CD1c-positive myeloid dendritic cell (primary cell): ENCODE data around the gene RXYLT1.
"Not testable (repeated sequence)": the region's sequence is repeated elsewhere in the genome, so short reads cannot be mapped to it uniquely, and the experiment has no call there.

Experiments used
- DNase-seq: peaks from one replicate; pipeline ENCODE4 v3.0.0-alpha.2; 2016; ENCODE audit errors: extremely low spot score

RXYLT1 gene

DNA sequence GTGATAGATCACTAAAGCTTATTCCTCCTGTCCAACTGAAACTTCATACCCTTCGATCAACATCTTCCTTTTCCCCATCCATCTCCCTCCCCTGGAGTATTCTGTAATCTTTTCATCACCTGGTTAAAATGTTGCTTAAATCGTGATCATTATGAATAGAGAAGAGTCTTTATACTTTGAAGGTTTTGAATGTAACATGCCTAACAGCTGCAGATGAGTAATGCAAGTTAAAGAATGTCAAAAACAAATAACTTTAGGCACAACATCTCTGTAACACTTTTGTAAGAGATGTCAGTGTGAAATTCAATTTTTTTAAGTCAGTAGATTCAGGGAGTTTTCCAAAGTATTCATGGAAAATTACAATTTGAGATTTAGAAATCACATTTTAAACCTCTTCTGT lies 25.0 kb downstream of the RXYLT1 start:
- DNase-seq = no peak

DNA sequence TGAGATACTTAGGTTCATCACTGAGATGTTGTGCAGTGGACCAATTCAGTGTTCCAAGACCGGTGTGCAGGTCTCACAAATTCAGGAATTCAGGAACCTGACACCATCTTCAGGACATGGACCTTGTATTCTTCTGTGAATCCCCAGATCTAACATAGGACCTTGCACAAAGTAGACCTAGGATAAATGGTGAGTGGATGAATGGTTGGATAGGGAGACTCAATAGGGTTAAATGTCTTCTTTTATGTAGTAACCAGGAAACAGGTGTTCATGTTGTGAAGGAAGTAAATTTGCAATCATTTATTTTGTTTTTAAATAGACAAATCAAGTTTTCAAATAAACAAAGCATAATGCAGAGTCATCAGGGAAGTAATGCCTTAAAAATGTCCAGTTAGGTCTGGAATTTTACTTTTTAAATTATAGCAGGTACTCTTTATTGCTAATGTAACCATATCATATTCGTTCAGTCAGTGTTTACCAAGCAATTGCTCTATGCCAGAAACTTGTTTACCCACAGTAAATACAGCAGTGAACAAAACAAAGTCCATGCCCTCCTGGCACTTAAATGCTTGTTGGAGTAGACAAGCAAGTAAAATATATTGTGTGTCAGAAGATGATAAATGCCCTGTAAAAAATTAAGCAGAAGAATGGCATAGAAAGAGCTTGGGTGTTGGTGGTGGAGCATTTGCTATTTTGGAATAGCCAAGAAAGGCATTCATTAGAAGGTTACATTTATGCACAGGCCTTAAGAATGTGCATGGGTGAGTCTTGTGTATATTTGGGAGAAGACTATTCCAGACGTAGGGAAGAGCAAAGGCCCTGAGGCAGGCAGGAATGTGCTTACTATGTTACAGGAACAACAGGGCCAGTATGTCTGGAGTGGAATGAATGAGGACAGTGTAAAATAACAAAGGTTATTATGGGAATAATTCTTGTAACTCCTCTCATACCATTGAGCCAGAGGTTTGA lies 26.3 kb downstream of the RXYLT1 start:
- DNase-seq = no peak

DNA sequence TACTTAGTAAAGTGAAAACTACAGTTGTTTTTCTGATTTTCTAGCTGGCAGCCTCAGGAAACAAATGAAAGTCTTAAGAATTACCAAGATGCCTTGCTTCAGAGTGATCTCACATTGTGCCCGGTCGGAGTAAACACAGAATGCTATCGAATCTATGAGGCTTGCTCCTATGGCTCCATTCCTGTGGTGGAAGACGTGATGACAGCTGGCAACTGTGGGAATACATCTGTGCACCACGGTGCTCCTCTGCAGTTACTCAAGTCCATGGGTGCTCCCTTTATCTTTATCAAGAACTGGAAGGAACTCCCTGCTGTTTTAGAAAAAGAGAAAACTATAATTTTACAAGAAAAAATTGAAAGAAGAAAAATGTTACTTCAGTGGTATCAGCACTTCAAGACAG lies 28.9 kb downstream of the RXYLT1 start:
- DNase-seq = no peak

DNA sequence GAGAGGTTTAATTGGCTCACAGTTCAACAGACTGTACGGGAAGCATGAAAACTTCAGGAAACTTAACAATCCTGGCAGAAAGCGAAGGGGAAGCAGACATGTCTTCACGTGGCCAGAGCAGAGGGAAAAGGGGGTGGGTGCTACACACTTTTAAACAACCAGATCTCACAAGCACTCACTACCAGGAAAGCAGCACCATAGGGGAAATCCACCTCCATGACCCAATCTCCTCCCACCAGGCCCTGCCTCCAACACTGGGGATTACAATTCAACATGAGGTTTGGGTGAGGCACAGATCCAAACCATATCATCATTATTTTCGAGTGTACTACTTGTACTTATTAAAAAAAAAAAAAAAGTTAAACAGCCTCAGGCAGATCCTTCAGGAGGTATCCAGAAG lies 29.9 kb downstream of the RXYLT1 start:
- no peak for DNase-seq

DNA sequence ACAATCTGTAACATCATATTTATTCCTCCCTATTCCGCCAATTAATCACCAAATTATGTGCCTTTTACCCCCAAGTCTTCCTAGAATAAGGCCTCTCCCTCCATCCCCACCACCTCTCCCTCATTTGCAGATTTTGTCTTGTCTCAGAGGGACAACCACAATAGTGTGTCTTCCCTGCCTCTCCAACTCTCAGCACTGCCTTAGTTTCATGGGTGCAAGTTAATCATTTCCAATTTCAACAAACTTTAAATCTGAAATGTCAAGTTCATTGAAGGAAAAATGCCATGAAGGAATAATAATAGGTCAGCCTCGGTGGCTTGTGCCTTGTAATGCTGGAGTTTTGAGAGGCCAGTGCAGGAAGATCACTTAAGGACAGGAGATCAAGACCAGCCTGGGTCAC lies 31.6 kb downstream of the RXYLT1 start:
- no peak for DNase-seq

DNA sequence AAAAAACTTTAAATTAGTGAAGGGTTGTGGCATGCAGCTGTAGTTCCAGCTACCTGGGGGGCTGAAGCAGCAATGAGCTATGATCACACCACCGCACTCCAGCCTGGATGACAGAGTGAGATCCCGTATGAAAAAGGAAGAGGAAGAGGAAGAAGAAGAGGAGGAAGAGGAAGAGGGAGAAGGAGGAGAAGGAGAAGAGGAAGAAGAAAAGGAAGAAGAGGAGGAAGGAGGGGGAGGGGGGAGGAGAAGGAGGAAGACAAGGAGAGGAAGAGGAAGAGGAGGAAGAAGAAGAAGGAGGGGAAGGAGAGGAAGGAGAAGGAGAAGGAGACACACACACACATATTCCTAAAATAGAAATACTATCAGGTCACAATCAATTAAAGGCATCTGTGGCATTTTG lies 32.0 kb downstream of the RXYLT1 start:
- DNase-seq = no peak

DNA sequence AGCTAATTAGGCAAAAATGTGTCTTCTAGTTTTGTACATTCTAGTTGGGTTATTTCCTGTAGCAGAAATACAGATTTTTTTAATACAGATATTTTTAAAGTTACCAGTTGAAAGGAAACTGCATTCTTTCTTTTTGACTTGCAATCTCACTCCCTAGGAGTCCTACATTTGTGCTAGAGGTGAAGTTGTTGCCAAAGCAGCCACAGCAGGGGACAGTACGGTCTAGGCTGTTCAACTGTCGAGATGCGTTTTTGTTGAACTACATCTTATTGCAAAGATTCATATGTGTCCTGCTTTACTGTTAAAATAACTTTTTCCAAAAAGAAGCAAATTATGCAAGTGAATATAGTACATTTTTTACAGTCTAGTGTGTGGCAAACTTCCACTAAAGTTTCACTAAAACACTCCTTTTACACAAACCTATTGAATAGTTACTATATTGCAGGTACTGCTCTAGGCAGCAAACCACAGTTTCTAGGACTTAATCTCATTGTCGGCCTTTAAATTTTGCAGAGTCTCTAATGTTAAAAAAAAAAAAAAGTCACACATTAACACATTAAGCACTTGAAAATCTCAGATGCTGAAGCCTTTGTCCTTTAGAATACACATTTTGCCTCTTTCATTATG lies 34.5 kb downstream of the RXYLT1 start:
- DNase-seq = no peak

DNA sequence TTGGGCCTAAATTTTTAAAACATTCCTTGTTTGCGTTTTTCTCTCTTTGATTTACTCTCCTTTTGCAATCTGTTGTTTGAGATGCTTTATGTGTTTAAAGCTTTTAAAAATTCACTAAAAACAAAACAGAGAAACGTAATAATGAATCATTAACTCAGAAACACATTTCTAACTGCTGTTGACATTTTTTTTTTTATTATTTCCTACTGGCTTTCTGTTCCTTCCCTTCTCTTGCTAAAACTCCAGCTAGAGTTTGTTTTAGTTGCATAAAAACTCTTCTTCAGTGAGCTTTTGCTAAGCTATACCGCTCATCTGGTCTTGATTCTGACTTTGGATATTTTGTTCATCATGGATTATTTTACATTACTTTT lies 35.8 kb downstream of the RXYLT1 start:
- no peak for DNase-seq

DNA sequence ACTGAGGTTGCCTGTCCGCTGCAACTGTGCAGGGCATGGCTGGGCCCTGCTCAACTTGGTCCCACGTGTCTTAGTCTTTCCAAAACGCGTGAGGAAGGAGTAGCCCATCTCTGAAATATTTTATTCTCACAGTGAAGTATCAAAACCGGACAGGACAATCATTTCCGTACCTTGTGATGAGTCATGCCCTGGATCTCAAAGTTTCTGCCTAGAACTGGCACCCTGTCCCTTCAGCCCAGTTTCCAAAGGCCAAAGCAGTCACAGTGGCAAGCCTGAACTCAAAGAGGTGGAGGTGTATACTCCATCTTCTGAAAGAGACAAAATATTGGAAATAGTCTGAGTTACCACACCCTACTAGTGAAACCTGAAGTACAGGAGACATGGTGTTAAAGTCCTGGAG lies 36.3 kb downstream of the RXYLT1 start:
- DNase-seq = no peak

DNA sequence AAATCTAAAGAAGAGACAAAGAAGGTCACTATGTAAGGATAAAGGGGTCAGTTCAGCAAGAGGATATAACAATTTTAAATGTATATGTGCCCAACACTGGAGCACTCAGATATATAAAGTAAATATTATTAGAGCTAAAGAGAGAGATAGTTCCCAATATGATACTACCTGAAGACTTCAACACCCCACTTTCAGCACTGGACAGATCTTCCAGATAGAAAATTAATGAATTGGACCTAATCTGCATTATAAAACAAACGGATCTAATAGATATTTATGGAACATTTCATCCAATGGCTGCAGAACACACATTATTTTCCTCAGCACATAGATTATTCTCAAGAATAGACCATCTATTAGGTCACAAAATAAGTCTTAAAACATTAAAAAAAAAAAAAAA lies 40.7 kb downstream of the RXYLT1 start:
- DNase-seq = no peak

DNA sequence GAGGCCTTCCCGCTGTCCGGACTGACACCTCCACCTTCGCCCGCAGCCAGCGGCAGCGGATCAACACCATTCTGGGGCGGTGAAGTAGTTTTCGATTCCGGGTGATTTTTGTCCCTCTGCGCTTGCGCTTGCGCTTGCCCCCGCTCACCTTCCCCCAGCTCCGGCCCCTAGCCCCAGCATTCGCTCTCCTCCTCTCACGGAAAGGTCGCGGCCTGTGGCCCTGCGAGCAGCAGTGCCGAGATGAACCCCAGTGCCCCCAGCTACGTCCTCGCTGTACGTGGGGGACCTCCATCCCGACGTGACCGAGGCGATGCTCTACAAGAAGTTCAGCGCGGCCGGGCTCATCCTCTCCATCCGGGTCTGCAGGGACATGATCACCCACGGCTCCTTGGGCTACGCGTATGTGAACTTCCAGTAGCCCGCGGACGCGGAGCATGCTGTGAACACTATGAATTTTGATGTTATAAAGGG lies 42.1 kb downstream of the RXYLT1 start:
- no peak for DNase-seq

DNA sequence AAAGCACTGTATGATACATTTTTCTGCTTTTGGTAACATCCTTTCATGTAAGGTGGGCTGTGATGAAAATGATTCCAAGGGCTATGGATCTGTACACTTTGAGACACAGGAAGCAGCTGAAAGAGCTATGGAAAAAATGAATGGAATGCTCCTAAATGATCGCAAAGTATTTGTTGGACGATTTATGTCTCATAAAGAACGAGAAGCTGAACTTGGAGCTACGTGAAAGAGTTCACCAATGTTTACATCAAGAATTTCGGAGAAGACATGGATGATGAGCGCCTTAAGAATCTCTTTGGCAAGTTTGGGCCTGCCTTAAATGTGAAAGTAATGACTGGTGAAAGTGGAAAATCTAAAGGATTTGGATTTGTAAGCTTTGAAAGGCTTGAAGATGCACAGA lies 42.6 kb downstream of the RXYLT1 start:
- no peak for DNase-seq

DNA sequence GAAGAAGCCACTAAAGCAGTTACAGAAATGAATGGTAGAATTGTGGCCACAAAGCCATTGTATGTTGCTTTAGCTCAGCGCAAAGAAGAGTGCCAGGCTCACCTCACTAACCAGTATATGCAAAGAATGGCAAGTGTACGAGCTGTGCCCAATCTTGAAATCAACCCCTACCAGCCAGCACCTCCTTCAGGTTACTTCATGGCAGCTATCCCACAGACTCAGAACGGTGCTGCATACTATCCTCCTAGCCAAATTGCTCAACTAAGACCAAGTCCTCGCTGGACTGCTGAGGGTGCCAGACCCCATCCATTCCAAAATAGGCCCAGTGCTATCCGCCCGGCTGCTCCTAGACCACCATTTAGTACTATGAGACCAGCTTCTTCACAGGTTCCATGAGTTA lies 43.3 kb downstream of the RXYLT1 start:
- no peak for DNase-seq

DNA sequence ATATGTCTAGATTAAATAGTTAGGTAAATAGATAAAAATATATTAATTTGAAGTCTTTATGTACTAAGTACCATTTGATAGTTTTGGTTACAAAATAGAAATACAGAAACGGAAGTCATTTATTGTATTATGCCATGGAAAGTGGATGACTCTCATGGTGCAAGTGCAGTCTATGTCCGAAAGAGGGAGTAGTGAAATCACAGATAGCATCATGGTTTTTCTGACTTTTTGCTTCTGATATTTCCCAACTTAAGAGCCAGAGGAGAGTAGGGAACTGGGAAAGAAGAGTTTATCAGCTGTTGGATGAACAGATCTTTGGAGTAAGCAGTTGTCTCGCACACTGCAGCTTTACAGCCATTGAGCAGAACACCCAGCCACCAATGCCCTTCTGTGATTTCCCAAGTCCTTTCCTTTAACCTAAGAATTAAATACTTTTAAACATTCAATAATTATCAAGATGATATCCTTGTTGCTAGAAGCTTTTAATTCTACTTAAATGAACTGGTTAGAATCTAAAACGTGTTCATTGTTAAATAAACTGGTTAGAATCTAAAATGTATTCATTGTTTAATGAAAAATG lies 46.4 kb downstream of the RXYLT1 start:
- peak; percentile 69 for DNase-seq

DNA sequence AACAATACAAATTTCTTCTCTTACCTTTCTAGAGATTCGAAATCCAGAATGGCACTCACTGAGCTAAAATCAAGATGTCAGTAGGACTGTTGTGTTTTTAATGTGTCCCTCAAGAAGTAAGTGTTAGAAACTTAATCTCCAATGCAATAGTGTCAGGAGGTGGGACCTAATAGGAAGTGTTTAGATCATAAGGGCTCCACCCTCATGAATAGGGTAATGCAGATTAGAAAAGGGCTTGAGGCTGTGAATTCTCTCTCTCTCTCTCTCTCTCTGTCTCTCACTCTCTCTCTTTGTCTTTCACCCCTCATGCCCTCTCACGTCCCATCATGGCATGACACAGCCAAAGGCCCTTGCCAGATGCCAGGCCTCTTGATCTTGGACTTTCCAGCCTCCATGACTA lies 49.2 kb downstream of the RXYLT1 start:
- no peak for DNase-seq

DNA sequence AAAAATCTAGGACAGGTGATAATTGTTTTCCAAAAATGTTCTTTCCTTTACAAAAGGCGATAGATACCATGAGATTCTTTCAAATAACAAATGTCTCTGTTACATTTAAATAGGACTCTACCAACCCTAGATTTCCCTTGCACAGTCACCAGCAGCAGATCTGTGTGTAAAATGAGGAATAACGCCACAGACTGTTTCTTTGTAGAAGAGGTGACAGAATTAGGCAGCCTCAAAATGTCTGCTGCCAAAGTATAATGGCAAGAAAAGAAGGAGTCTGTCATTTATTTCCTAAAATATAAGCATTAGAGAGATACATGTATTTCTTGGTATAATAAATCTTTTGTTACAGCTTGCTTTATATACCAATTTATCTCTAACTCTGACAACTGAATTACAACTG lies 56.3 kb downstream of the RXYLT1 start:
- DNase-seq = no peak

DNA sequence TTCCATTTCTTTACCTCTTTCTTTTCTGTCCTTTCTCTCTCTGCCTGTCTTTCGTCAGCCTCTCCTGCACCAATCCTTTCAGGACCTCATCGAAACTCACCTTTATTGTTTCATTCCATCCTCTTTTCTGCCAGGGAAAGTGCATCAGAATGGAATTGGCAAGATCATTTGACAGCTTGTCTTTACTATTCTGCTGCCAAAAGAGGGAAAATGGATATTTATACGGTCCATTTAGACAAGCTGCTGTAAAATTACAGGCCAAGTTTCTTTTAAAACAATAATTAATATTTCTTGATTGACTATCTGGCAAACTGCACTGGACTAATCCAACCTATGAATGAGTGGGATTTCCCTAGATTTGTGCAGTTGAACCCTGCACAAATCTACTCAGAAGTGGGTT lies 57.2 kb downstream of the RXYLT1 start:
- DNase-seq = no peak

DNA sequence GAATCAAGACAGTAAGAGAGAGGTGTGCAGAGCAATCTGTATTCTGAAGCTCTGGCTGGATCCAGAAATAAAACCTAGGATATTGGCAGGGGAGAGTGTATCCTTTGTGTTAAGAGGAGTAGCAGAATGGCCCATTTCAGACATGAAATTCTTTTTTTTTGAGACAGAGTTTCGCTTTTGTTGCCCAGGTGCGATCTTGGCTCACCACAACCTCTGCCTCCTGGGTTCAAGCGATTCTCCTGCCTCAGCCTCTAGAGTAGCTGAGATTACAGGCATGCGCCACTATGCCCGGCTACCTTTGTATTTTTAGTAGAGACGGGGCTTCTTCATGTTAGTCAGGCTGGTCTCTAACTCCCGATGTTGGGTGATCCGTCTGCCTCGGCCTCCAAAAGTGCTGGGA lies 58.7 kb downstream of the RXYLT1 start:
- DNase-seq = no peak

DNA sequence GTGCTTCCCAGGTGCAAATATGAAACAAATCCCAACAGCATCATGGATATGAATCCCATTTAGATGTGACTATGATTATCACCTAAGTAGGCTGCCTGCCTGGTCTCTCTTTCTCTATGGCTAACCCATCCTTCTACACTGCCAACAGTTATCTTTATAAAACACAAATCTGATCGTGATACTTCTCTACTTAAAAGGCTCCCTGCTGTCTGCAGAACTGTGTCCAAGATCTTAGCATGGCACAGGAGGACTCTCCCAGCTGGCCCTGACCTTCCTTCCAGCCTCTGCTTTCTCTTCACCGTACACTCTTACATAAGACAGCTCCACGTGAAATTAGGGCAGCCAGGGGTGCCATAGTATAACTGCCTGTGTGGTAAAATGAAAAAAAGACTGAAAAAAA lies 61.3 kb downstream of the RXYLT1 start:
- no peak for DNase-seq

DNA sequence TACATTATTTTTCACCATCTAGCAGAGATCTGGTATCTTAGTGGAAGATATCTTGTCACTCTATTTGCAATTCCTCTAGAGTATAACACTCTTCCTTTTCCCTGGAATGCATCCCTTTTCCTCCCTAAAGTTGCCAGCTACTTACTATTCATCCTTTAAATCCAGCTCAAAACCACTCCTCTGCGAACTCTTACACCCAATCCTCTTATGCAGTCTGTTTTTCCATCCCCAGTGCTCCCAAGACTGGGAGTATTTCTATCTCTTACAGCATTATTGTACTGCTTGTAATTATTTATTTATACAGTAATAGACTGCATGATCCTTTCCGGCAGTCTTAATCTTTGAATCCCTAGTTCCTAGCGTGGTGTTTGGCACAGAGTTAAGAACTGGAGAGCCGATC lies 61.9 kb downstream of the RXYLT1 start:
- no peak for DNase-seq

DNA sequence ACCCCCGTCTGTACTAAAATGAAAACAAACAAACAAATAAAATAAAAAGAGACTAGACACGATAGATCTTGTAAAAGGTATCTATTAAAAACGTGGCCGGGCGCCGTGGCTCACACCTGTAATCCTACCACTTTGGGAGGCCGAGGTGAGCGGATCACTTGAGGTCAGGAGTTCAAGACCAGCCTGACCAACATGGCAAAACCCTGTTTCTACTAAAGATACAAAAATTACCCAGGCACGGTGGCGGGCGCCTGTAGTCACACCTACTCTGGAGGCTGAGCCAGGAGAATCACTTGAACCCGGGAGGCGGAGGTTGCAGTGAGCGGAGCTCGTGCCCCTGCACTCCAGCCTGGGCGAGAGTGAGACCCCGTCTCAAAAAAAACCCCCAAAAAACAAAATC lies 63.0 kb downstream of the RXYLT1 start:
- DNase-seq = not testable (repeated sequence)

DNA sequence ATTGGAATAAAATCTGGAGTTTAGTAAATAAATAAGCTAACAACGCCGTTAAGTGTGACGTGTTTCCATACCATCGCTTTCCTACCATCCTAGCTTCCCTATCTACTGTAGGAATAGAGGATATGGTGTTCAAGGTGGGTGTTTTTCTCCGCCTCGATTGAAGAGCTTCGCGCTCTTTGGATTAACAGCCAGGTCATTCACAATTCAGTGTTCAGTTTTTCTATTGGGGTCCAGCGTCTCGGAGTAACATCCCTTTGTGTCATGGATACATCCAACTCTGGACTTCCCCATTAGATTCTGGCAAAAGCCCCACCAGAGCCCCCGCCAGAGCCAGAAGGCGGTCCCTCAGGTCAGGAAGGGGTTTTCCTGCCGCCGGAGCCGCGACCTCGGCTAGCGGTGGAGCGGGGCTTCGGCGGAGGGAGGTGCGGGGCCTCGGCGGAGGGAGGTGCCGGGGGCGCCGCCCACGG lies 63.6 kb downstream of the RXYLT1 start:
- DNase-seq = no peak
